Stimulated activated CD4-positive, alpha-beta T cell treated with anti-CD3 and anti-CD28 coated beads, TNF-alpha, amount 100 ng/mL, for 48 hours (primary cell): Measurements from ENCODE around the gene PRKAG2.
"Not testable (repeated sequence)": the region's sequence is repeated elsewhere in the genome, so short reads cannot be mapped to it uniquely, and the experiment has no call there.

Source experiments
- DNase-seq, 3 donors: peaks; one replicate each; pipeline ENCODE4 v3.0.0-alpha.2; 2020; ENCODE audit warnings: low read depth in 3 of 3

PRKAG2 gene

DNA sequence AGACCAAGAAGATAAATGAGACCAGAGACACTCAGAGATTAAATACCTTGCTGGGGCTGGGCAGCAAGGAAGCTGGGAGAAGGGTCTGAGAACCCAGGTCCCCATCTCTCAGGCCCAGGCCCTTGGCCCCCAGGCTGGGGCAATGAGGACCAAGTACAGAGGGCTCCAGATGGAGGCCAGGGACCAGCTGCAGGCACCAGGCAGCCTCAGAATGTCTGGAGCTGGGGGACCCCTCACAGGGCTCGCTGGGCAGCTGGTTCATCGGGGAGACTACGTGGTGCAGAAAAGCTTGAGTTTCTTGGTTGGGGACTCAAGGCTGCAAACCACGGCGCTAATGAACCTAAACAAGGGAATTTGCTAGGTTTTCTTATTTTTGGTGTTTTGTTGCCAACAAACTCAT is 75.6 kb downstream of the PRKAG2 start:
- no peak for DNase-seq

GRCh38 chr7:151800861-151801260 is 76.1 kb downstream of the PRKAG2 start:
- DNase-seq = no peak

DNA sequence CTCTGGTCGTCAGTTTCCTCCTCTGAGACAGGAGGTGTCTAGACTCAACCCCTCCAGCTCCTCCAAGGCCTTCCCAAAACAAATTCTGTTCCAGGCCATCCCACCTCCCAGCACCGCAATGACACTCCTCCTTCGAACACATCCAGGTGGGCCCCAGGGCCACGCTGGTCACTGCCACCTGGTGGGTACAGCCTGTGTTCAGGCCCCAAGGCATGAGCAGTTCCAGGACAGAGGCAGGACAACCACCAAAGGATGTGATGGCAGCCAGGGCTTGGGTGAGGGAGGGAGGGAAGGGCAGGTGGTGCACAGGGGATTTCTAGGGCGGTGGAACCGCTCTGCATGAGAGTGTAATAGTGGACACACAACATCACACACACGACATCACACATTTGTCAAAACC is 76.5 kb downstream of the PRKAG2 start:
- DNase-seq = no peak

DNA sequence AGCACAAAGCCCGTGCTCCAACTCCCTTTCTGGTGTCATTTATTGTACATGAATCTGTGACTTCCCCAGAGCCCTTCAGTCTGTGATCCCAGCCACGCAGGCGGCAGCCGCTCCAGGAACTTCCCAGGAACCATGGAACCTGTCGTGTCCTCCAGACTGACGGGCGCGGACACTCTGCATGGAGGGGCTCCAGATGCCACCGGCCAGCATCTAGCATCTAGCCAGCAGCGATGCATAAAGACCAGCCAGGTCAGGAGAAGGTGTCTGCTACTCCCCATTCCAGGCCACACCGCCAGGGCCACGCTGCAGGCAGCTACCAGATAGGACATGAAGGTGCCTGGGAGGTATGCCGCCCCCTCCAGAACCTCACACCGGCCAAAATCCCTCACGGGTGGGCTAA is 77.4 kb downstream of the PRKAG2 start:
- no peak for DNase-seq

DNA sequence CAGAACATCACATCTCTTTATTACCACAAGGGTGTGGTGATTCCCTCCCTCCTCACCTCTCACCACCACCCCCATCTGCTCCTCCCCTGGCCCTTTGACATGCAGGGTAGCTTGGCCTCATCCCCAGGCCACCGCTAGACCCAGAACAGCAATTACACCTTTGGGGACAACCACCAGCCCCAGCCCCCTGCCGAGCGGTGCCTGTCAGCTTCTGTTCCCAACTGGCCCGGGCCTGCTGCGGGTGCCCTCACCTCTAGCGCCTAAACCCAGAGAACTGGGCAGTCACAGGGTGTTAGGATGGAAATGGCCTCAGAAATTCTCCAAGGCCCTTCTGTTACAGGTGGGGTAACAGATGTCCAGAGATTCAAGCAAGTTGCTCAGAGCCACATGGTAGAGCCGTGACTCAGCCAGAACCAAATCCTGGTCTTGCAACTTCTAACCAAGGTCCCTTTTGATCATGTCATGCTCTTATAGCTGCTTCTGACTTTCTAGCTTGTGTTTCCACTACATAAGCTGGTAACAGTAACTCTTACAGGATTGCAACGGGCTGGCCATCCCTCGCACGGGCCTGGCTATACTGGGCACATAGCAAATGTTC is 78.0 kb downstream of the PRKAG2 start:
- no peak for DNase-seq

GRCh38 chr7:151797667-151798307 is 79.1 kb downstream of the PRKAG2 start:
- not testable (repeated sequence) for DNase-seq

GRCh38 chr7:151796871-151797537 is 79.9 kb downstream of the PRKAG2 start:
- no peak for DNase-seq

DNA sequence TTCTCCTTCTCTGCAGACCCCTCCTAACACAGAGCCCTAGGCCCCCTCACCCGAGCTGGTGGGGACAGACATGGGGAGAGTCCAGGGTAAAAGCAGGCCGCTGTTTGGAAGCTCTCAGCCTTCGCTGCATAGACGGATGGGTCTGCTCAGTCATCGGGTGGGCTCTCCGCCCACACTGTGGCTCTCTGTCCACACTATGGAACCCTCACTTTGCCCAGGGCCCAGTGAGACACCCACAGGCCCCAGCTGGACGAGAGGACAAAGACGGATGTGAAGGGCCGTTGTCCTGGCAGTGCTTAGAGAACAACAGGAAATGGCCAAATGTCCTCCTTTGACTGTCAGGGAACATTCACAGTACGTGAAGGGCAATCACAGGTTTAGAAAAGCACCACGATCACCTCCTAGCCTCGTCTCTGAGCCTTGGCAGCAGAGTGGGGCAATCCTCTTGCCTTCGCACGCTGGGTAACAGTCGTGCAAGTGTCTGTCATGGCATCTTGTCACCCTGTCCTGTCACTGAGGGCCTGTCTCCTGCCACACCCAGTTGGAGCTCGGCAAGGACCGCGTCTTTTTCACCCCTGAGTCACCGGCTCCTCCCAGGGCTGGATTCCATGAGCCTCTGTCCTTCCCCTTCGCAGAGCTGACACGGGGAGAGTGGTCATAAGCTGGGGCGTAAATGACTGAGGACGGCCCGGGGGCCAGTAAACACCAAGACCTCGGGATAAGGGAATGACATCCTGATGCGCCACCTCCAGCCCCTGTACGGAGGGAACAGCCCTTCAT is 80.6 kb downstream of the PRKAG2 start:
- DNase-seq = peak in 1 of 3 donors; percentile 10

- peak; percentile 74 to 82 (median 80) for DNase-seq
Measured at GRCh38 chr7:151795168-151795811, 81.6 kb downstream of the PRKAG2 start.

DNA sequence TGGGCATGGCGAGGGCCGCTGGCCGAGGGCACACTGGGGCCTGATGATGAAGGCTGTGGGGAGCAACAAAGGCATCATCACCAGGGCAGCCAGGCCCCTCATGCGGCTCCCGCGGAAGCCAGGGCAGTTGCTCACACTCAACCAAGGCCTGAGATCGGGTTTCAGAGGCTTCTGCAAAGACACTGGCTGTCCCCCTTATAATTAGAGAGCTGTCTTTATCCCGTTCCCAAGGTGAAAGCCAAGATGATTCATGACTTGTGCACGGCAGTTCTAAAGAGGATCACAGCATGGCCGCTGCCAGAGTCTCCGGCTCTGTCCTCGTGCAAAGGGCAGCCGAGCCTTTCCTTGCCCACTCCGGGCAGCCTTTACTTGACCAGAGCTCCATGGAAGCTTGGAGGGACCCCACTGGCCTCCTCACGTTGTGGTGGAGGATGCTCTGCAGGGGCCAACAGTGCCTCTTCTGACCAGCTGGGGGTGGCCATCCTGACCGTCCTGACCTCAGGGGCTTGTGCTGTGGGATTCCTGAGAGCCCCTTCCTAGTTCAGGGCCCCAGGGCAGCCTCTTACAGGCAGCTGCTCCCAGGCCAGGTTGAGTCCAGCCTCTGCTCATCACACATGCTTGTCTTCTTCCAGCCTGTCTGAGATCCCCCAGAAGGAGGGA is 82.3 kb downstream of the PRKAG2 start:
- DNase-seq = no peak

DNA sequence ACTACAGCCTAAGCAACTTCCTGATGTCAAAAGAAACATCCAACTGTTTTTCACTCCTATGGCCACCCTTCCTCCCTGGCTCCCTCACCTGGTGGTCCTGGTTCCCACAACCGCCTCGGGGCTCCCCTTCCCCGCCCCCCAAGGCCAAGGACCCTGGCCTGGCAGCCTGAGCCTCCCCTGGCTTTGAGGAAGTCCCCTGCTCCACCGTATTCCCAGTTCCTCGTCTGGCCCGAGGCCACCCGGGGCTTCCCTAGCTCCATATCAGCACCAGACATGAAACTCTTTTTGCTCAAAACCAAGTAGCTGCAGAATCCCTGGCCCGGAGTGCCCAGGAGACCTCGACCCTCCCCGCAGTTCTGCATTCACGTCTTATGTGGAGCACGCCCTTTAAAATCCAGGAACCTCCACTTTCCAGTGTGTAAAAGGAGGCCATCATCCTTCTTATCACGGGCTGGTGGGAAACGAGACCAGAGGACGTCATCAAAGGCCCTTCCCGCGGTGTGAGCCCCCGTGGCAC is 82.9 kb downstream of the PRKAG2 start:
- no peak for DNase-seq

- DNase-seq = no peak
Measured at GRCh38 chr7:151793531-151793951, 83.4 kb downstream of the PRKAG2 start.

DNA sequence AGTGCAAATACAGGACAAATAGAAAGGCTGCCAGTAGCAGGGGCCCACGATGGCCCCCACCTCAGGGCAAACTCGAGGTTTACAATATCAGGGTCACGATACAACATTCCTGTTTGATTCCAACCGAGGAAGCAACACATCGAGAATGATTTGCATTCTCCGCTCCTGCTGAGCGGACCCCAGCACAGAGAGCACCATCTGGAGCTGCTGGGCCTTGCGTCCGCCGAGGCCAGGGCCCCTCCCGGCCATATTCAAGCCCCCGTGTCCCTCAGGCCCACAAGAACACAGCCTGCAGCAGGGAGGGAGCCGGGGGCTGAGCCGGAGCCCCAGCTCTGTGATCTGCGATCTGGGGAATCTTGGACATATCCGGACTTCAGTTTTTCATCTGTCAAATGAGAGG is 84.3 kb downstream of the PRKAG2 start:
- no peak for DNase-seq

DNA sequence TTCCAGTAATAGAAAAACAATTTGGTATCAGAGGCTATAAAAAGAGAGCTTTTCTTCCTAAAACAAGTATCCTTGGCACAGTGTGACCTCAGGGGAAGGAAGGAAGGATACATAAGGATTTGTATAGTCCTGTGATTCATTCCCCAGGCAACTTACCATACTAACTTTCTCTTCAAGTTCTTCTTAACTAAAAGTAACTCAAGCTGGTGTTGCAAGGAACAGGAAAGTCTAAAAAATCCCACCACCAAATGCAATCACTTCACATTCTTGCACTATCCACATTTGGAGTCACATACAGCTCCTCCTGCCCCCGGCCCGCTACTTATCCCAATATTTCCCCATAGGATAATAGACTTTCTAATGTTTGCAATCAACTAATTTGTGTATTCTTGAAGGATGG is 84.8 kb downstream of the PRKAG2 start:
- no peak for DNase-seq

DNA sequence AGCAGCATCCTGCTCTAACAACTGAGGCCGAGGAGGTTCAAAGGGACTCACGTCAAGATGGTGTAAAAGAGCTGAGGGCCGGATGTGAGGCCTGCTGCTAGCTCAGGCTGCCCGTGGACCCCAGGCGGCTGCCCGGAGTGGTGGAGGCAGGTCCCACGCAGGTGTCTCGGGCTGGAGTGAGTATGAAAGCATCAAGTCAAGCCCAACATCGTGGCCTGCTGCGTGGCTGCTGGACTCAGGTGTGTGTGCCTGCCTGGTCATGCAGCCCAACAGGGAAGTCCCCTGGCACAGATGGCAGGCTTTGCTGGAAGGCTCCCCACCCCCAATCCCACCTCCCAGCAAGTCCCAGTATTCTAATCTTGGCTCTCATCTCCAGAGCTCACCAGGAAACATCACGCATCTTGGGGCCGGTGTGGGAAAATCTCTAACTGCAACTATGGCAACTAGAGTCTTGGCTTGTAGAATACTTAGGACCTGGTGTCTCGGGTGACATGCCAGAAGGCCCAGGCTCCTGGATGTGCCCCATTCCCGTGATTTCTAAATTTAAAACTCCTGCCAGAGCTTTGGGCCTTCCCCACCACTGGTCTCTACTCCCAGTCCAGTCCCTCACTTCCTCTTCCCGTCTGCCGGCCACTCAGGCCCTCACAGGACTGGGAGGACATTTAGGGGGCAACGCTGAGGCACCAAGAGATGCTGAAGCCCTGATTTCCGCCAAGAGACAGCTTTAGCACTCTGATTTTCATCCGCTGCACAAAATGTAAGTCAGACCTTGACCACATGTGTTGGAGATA is 85.9 kb downstream of the PRKAG2 start:
- no peak for DNase-seq

DNA sequence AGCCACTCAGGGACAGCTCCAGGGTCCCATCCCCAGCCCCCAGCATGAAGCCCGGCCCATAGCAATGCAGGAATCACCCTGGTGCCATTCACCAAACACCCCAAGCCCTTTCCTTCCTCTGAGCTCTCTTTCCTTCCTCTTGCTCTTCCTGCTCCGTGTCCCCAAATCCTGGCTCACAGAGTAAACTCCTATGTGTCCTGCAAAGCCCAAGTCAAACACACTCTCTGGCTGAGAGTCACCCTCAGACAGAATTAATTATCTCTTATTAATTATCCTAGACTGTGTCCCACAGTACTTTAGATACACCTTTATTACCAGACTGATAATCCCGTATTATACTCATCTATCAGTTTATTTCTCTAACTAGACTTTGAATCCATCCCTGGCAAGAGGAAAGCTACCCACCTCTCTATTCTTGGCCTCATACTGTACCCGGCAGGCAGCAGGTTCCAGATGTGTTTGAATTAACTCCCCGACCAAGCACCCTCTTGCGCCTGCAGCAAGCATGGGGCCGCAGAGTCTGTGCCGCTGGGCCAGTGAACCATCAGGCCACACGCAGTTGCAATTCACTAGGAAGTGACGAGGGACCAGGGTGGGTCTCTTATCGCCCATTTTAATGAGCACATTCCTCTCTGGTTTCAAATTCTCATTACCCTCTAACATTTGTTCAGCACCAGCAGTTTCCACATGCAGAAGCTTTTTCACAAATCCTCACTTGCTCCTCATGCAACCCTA is 86.7 kb downstream of the PRKAG2 start:
- DNase-seq = no peak

GRCh38 chr7:151789380-151789947 is 87.5 kb downstream of the PRKAG2 start:
- DNase-seq = no peak

DNA sequence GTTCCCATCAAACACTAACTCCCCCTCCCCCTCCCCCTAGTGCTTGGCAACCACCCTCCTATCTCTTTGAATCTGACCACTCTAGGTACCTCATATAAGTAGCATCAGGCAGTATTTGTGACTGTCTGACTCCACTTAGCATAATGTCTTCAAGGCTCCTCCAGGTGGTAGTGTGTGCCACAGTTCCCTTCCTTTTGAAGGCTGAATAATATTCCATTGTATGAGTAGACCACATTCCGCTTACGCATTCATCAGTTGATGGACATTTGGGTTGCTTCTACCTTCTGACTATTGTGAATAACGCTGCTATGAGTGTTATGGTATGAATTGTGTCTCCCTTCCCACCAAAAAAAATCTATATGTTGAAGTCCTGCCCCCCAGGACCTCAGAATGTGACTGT is 89.6 kb downstream of the PRKAG2 start:
- DNase-seq = no peak

DNA sequence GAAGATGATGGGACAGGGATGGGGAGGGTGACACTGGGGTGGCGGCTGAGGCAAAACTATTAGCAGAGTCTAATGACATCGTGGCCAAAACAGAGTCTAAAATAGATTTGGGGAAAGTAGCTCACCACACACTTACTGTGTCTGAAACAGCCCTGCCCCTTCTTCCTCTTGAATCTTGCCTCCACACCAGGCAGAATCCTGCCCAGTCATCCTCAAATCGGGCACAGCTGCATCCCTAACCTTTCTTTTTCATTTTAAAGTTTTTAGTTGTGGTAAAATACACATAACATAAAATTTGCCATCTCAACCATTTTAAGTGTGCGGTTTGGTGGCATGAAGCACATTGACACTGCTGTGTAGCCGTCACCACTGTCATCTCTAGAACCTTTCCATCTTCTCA is 90.0 kb downstream of the PRKAG2 start:
- no peak for DNase-seq
